H1 (cell line): ENCODE measurements around the gene TSR1. TPM values are rescaled to one million over a fixed set of nuclear protein-coding genes. Genes with fewer than 3 reads are reported as not detected.

Experiments used
- CTCF ChIA-PET: fragments of 300-600 bp; sonication (Branson Sonifier 250); formaldehyde crosslinking; loops from one replicate; lab custom pipeline; 2021; ENCODE audit not compliant: partially characterized antibody; lab: Charles Lee
- POLR2A ChIA-PET: fragments of 300-600 bp; sonication (Branson Sonifier 250); formaldehyde crosslinking; loops from one replicate; lab custom pipeline; 2021; ENCODE audit warnings: inconsistent platforms; ENCODE audit not compliant: partially characterized antibody; lab: Charles Lee
- DNase-seq, 2 experiments: peaks; one replicate each; pipeline versions ENCODE4 v3.0.0 to v3.0.0-alpha.2; 2010 to 2022; ENCODE audit warnings: low spot score in 2 of 2, low read depth in 1 of 2, mixed read lengths in 1 of 2
- FAIRE-seq: peaks from 2 replicates; lab custom pipeline; 2011; peaks lifted over from hg19 to GRCh38; lab: Jason Lieb, UNC
- H2AFZ ChIP-seq: 2 replicates; pipeline ENCODE4 v1.8.1; 2012; ENCODE audit warnings: low read length, inconsistent platforms
- H2AK5ac ChIP-seq: 2 replicates; pipeline ENCODE4 v1.6.1; 2013; ENCODE audit warnings: low read depth, low read length
- H2BK120ac ChIP-seq: replicated peaks from 2 replicates; pipeline ENCODE3; 2013; ENCODE audit warnings: low read depth, low read length, inconsistent platforms
- H2BK12ac ChIP-seq: 2 replicates; pipeline ENCODE4 v1.6.1; 2013; ENCODE audit warnings: low read depth, low read length
- H2BK15ac ChIP-seq: 2 replicates; pipeline ENCODE4 v1.6.1; 2013; ENCODE audit warnings: low read length
- H2BK20ac ChIP-seq: 2 replicates; pipeline ENCODE4 v1.6.1; 2013; ENCODE audit warnings: low read length
- H2BK5ac ChIP-seq: 2 replicates; pipeline ENCODE4 v1.6.1; 2013; ENCODE audit warnings: low read depth, low read length
- H3K14ac ChIP-seq: 2 replicates; pipeline ENCODE4 v1.6.1; 2013; ENCODE audit warnings: inconsistent platforms; ENCODE audit not compliant: insufficient read length
- H3K18ac ChIP-seq: 2 replicates; pipeline ENCODE4 v1.6.1; 2013; ENCODE audit warnings: low read length; ENCODE audit errors: extremely low read depth
- H3K23ac ChIP-seq: 2 replicates; pipeline ENCODE4 v1.6.1; 2013; ENCODE audit warnings: inconsistent platforms; ENCODE audit not compliant: insufficient read length
- H3K23me2 ChIP-seq: 2 replicates; pipeline ENCODE4 v1.6.1; 2013; ENCODE audit warnings: low read depth, low read length
- H3K27ac ChIP-seq: 2 replicates; pipeline ENCODE4 v1.6.1; 2011; ENCODE audit warnings: low read depth, low read length, inconsistent platforms
- H3K27me3 ChIP-seq, 4 experiments: replicated peaks in 1 of 4; 1 replicate in 1 of 4; 2 replicates in 3 of 4; pipeline versions ENCODE4 v1.6.1 to v1.8.1; 2011 to 2013; ENCODE audit warnings: low read length in 3 of 4, mild to moderate bottlenecking in 3 of 4, inconsistent platforms in 2 of 4, mixed read lengths in 2 of 4, moderate library complexity in 1 of 4; ENCODE audit not compliant: control insufficient read depth in 3 of 4, insufficient read depth in 3 of 4; ENCODE audit errors: extremely low read depth in 1 of 4
- H3K36me3 ChIP-seq, 4 experiments: 2 replicates each; pipeline versions ENCODE4 v1.6.1 to v1.8.1; 2011 to 2013; ENCODE audit warnings: mild to moderate bottlenecking in 4 of 4, low read length in 3 of 4, moderate library complexity in 2 of 4, control low read depth in 1 of 4, inconsistent platforms in 1 of 4; ENCODE audit not compliant: insufficient read depth in 4 of 4, control insufficient read depth in 2 of 4
- H3K4ac ChIP-seq: replicated peaks from 2 replicates; pipeline ENCODE3; 2013; ENCODE audit warnings: low read length, low read depth, mixed read lengths, inconsistent platforms; ENCODE audit not compliant: insufficient read length
- H3K4me1 ChIP-seq, 4 experiments: replicated peaks in 1 of 4; 1 replicate in 1 of 4; 2 replicates in 3 of 4; pipeline versions ENCODE4 v1.6.1 to v1.8.1; 2011 to 2013; ENCODE audit warnings: low read length in 3 of 4, inconsistent platforms in 2 of 4, mixed read lengths in 1 of 4; ENCODE audit not compliant: insufficient read depth in 4 of 4, control insufficient read depth in 3 of 4
- H3K4me2 ChIP-seq, 2 experiments: 2 replicates each; pipeline versions ENCODE4 v1.6.1 to v1.8.1; 2011 to 2013; ENCODE audit warnings: low read depth in 2 of 2, low read length in 2 of 2, control low read depth in 1 of 2, inconsistent platforms in 1 of 2, mild to moderate bottlenecking in 1 of 2; ENCODE audit not compliant: insufficient read depth in 1 of 2
- H3K4me3 ChIP-seq, 4 experiments: fragments of 200-600, 300-600 bp in 1 of 4; sonication (generic), shearing (Covaris generic), sonication (Bioruptor Twin) in 1 of 4; 2 replicates each; pipeline versions ENCODE4 v1.5.1 to v1.8.1; 2011 to 2016; ENCODE audit warnings: low read length in 4 of 4, low read depth in 3 of 4, control low read depth in 2 of 4, inconsistent platforms in 2 of 4, mild to moderate bottlenecking in 2 of 4, mixed read lengths in 1 of 4, moderate library complexity in 1 of 4; ENCODE audit not compliant: insufficient read depth in 2 of 4; ENCODE audit errors: extremely low read depth in 1 of 4
- H3K56ac ChIP-seq: replicated peaks from 2 replicates; pipeline ENCODE3; 2013; ENCODE audit warnings: low read depth, mild to moderate bottlenecking, mixed read lengths, low read length, inconsistent platforms; ENCODE audit not compliant: insufficient read length
- H3K79me1 ChIP-seq: 2 replicates; pipeline ENCODE4 v1.6.1; 2013; ENCODE audit warnings: low read depth, low read length, control low read depth
- H3K79me2 ChIP-seq, 2 experiments: 2 replicates each; pipeline versions ENCODE4 v1.6.1 to v1.8.1; 2012 to 2013; ENCODE audit warnings: low read length in 2 of 2, mild to moderate bottlenecking in 2 of 2, inconsistent platforms in 1 of 2; ENCODE audit not compliant: insufficient read depth in 2 of 2, control insufficient read depth in 1 of 2
- H3K9ac ChIP-seq, 4 experiments: replicated peaks in 1 of 4; 1 replicate in 1 of 4; 2 replicates in 3 of 4; pipeline versions ENCODE4 v1.6.1 to v1.8.1; 2011 to 2013; ENCODE audit warnings: low read depth in 3 of 4, low read length in 3 of 4, control low read depth in 2 of 4, mild to moderate bottlenecking in 2 of 4, moderate library complexity in 2 of 4, inconsistent platforms in 1 of 4; ENCODE audit errors: extremely low read depth in 1 of 4
- H3K9me3 ChIP-seq, 2 experiments: 2 replicates each; pipeline versions ENCODE4 v1.6.1 to v1.8.1; 2012 to 2013; ENCODE audit warnings: mild to moderate bottlenecking in 2 of 2, moderate library complexity in 2 of 2, control low read depth in 1 of 2, inconsistent platforms in 1 of 2, low read depth in 1 of 2, low read length in 1 of 2, mixed read lengths in 1 of 2; ENCODE audit not compliant: insufficient read depth in 2 of 2
- H4K20me1 ChIP-seq, 2 experiments: replicated peaks in 1 of 2; 2 replicates each; pipeline versions ENCODE3 to v1.8.1; 2011 to 2013; ENCODE audit warnings: inconsistent platforms in 2 of 2, low read length in 2 of 2, mild to moderate bottlenecking in 1 of 2; ENCODE audit not compliant: insufficient read depth in 2 of 2, control insufficient read depth in 1 of 2
- H4K5ac ChIP-seq: 2 replicates; pipeline ENCODE4 v1.6.1; 2013; ENCODE audit warnings: low read length, low read depth, mixed read lengths, inconsistent platforms; ENCODE audit not compliant: insufficient read length
- H4K8ac ChIP-seq: 2 replicates; pipeline ENCODE4 v1.8.0; 2013; ENCODE audit warnings: mild to moderate bottlenecking, moderate library complexity, low read length, inconsistent platforms; ENCODE audit not compliant: insufficient read depth; ENCODE audit errors: extremely low read depth
- H4K91ac ChIP-seq: replicated peaks from 2 replicates; pipeline ENCODE3; 2013; ENCODE audit warnings: low read length, mixed read lengths, inconsistent platforms; ENCODE audit not compliant: insufficient read length
- CHD2 ChIP-seq: IDR thresholded peaks from 2 replicates; pipeline ENCODE4 v1.6.1; 2012; ENCODE audit warnings: low read length, improper control_type of control experiment
- FOSL1 ChIP-seq: IDR thresholded peaks from 2 replicates; pipeline ENCODE4 v1.6.1; 2011; ENCODE audit warnings: mild to moderate bottlenecking, low read depth, low read length, moderate library complexity; ENCODE audit not compliant: insufficient read depth
- GTF2F1 ChIP-seq: IDR thresholded peaks from 2 replicates; pipeline ENCODE4 v1.6.1; 2012; ENCODE audit warnings: low read depth, low read length, improper control_type of control experiment, borderline replicate concordance
- HDAC2 ChIP-seq, 2 experiments: fragments of 300-600 bp in 1 of 2; sonication (generic) in 1 of 2; IDR thresholded peaks; 2 replicates each; pipeline ENCODE4 v1.6.1; 2011 to 2012; ENCODE audit warnings: low read depth in 2 of 2, low read length in 2 of 2, mild to moderate bottlenecking in 2 of 2, moderate library complexity in 2 of 2, borderline replicate concordance in 1 of 2, inconsistent platforms in 1 of 2
- POLR2A ChIP-seq, 2 experiments: IDR thresholded peaks; 1 replicate in 1 of 2; 2 replicates in 1 of 2; pipeline ENCODE4 v1.6.1; 2011; ENCODE audit warnings: low read depth in 2 of 2, low read length in 2 of 2, mild to moderate bottlenecking in 2 of 2; ENCODE audit errors: control extremely low read depth in 1 of 2
- RBBP5 ChIP-seq: IDR thresholded peaks from 2 replicates; pipeline ENCODE4 v1.7.1; 2012; ENCODE audit warnings: low read depth, mild to moderate bottlenecking, inconsistent platforms, low read length, moderate library complexity, borderline replicate concordance
- RNF2 ChIP-seq: fragments of 200-900, 300-1000 bp; sonication (generic); IDR thresholded peaks from 2 replicates; pipeline ENCODE4 v1.7.1; 2016; ENCODE audit warnings: borderline replicate concordance, low read depth, mild to moderate bottlenecking, antibody characterized with exemption, low read length; ENCODE audit not compliant: poor library complexity, severe bottlenecking; ENCODE audit errors: missing control alignments
- SUZ12 ChIP-seq: fragments of 200-600 bp; sonication (generic); IDR thresholded peaks from 2 replicates; pipeline ENCODE4 v1.6.1; 2012; ENCODE audit warnings: mild to moderate bottlenecking, inconsistent platforms, low read length, moderate library complexity, mixed read lengths
- WGBS, 2 experiments: shearing (Covaris generic) in 1 of 2; methylation state at CpG; one replicate each; pipeline versions ENCODE4 v1.1.6 to v1.1.7; 2013 to 2015; ENCODE audit warnings: low lambda C conversion rate in 2 of 2, mixed read lengths in 2 of 2, inconsistent platforms in 1 of 2, low coverage in 1 of 2, missing lambda C conversion rate in 1 of 2; ENCODE audit not compliant: insufficient replicate concordance in 2 of 2, insufficient coverage in 1 of 2, insufficient read length in 1 of 2; ENCODE audit errors: extremely low coverage in 1 of 2, missing lambda C conversion rate in 1 of 2; 5-methylcytosine and 5-hydroxymethylcytosine counted together
- polyA plus RNA-seq, 7 experiments: library from polyadenylated mRNA; depleted of rRNA in 3 of 7; stranded (reverse) in 5 of 7; unstranded in 2 of 7; fragments of >200 nt in 5 of 7; fragments of 200-250 nt in 2 of 7; gene quantifications; 1 replicate in 5 of 7; 2 replicates in 1 of 7; 4 replicates in 1 of 7; pipeline versions ENCODE4 v1.2.1 to v1.2.3, GENCODE V29; 2011 to 2013; ENCODE audit warnings: missing spikeins in 2 of 7, mixed read lengths in 2 of 7
- total RNA-seq: library from RNA; stranded (reverse); fragmentation: NEBNext Ultra II Directional; extraction: Animal tissue kit (Norgen Biotek cat#: 25700); gene quantifications from 2 replicates; pipeline ENCODE4 v1.2.1, GENCODE V29; 2021

Gene TSR1
- total and polyA plus RNA-seq, 2 of the 8 experiments (the other 6 are each of a cell fraction or from before 2014, with no cell fraction given): 14.5 to 69.7 TPM

GRCh38 chr17:2357237-2357636 lies 21.0 kb upstream of the TSR1 start:
- peaks cover 2 to 4% of the 10 kb centered on the region in 2 experiments for H4K20me1 ChIP-seq
- H3K23ac ChIP-seq: no peak overlapping the region
- H4K91ac ChIP-seq: no peak overlapping the region
- H3K27me3 ChIP-seq: no peaks in the 10 kb centered on the region
- H2BK12ac ChIP-seq: no peak overlapping the region
- no peak overlapping the region for H4K8ac ChIP-seq
- DNase-seq: no peak
- H3K4me1 ChIP-seq: peaks cover 0 to 1% (median 0%) of the 10 kb centered on the region in 4 experiments; a peak in 1 of 7 replicates
- H3K4ac ChIP-seq: no peak overlapping the region
- no peak overlapping the region for H2AK5ac ChIP-seq
- no peak overlapping the region for H3K4me3 ChIP-seq
- H3K27ac ChIP-seq: no peak overlapping the region
- no peak overlapping the region for H3K9ac ChIP-seq
- no peak overlapping the region for H2BK120ac ChIP-seq
- H3K79me1 ChIP-seq: no peaks in the 10 kb centered on the region
- H3K79me2 ChIP-seq: no peaks in the 10 kb centered on the region; a peak in 1 of 4 replicates
- no peak overlapping the region for H4K5ac ChIP-seq
- no peak overlapping the region for H3K56ac ChIP-seq
- no peak overlapping the region for H2BK5ac ChIP-seq
- no peak overlapping the region for H3K14ac ChIP-seq
- no peaks in the 10 kb centered on the region for H3K23me2 ChIP-seq
- no peaks in the 10 kb centered on the region for H3K9me3 ChIP-seq
- H2BK15ac ChIP-seq: no peak overlapping the region
- 95% methylated on average over 4 of the region's 4 CpGs; no CpG with 5 or more reads in 1 of the 2 experiments for WGBS, 2 experiments
- H3K4me2 ChIP-seq: no peak overlapping the region
- no peak overlapping the region for H2AFZ ChIP-seq
- H2BK20ac ChIP-seq: no peak overlapping the region
- no peak for FAIRE-seq
- ChIA-PET POLR2A (interaction anchor here (1.0 kb wide), 1 partner anchor 25 kb away, joined by 3 read pairs; no protein-coding TSS in a partner anchor), CTCF (interaction anchor here (1.3 kb wide), 1 partner anchor 21 kb away, joined by 6 read pairs; the partner anchor contains the start of gene TSR1)
- no peak for TF ChIP-seq RNF2
- TF ChIP-seq POLR2A (IDR thresholded peaks at IDR 0.05; ENCODE audit: control extremely low read depth in 1 of 2, low read depth in 2 of 2, low read length in 2 of 2): no peak
- TF ChIP-seq RBBP5: no peak
- TF ChIP-seq SUZ12: no peak
- TF ChIP-seq CHD2: no peak
- TF ChIP-seq HDAC2 (IDR thresholded peaks at IDR 0.05; ENCODE audit: borderline replicate concordance in 1 of 2, low read depth in 2 of 2, low read length in 2 of 2): no peak
- no peak for TF ChIP-seq FOSL1
- no peak for TF ChIP-seq GTF2F1
- H3K18ac ChIP-seq: no peak overlapping the region
- no peaks in the 10 kb centered on the region for H3K36me3 ChIP-seq
